Measurements from ENCODE around the gene ZBTB22. TPM values are rescaled to one million over a fixed set of nuclear protein-coding genes. Genes with fewer than 3 reads are reported as not detected.
"Not testable (repeated sequence)": the region's sequence is repeated elsewhere in the genome, so short reads cannot be mapped to it uniquely, and the experiment has no call there.

Gene ZBTB22
- total RNA-seq, 1 donor from 2014 or later = 14.7 TPM

DNA sequence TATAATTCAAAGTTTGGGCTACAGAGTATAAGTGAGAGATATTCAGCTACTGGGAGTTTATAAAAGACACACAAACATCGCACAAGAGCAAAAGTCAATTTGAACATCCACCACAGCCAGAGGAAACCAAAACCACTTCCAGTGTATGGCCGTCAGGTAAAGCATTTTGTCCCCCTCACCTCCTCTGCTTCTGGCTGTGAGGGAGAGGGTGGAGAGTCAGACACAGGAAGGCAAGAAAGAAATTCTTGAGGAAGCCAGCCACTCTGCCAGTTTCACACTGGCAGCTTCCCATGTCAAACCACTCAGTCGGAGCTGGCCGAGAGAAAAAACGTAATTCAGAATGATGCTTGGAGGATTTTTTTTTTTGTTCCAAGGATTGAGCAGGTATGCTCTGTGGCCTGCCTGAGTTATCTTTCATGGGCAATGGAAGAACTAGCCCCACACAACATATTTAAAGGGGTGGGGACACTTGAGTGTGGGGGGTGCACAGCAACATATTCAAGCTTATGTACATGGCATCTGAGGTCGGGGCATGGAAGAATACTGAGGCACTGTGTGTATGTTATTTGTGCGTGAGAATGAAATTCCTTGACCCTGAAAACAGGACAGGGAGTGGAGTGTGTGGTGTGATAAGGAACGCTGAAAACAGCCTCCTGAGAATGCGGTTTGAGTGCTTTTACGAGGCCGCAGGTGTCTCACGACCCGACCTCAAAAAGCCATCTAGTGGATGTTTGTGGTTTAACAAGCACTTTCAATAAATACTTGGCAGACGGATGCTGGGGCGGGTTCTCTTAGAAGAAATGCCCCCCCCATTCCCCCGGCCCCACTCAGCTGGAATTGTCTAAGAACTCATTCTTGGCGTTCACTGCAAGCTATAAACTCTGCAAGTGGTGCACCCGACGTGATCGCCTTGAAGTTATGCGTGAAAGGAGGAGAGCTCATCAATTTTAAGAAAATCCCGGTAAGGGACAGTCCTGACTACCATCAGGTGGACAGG lies 27.5 kb upstream of the ZBTB22 start:
- peak; percentile 59 for DNase-seq (ENCODE audit: low spot score)
- no peaks in the 10 kb centered on the region for H3K9me3 Mint-ChIP-seq
- intact Hi-C loops (cut with micrococcal nuclease) = loop anchor here (1.0 to 10.0 kb wide), 5 partner anchors 22 to 440 kb away; partner anchors contain the start of genes B3GALT4, KIFC1 and LEMD2
- peak overlapping the region; percentile 82 for H3K27ac Mint-ChIP-seq
- H3K27me3 Mint-ChIP-seq (ENCODE audit: insufficient read depth) = peaks cover 9% of the 10 kb centered on the region
- peak overlapping the region; percentile 77 for H3K4me3 Mint-ChIP-seq
- no peaks in the 10 kb centered on the region for H3K36me3 Mint-ChIP-seq (ENCODE audit: low read depth)
- H3K4me1 Mint-ChIP-seq (ENCODE audit: low read depth) = peaks cover 26% of the 10 kb centered on the region

GRCh38 chr6:33343953-33344611 lies 26.5 kb upstream of the ZBTB22 start:
- no peaks in the 10 kb centered on the region for H3K9me3 Mint-ChIP-seq
- peak; percentile 41 for DNase-seq (ENCODE audit: low spot score)
- peaks cover 7% of the 10 kb centered on the region for H3K27me3 Mint-ChIP-seq (ENCODE audit: insufficient read depth)
- H3K4me3 Mint-ChIP-seq = peak overlapping the region; percentile 65
- H3K27ac Mint-ChIP-seq = peak overlapping the region; percentile 74
- H3K36me3 Mint-ChIP-seq (ENCODE audit: low read depth) = no peaks in the 10 kb centered on the region
- intact Hi-C loops (cut with micrococcal nuclease) = loop anchor here (2.0 to 10.0 kb wide), 2 partner anchors 67 to 441 kb away; partner anchors contain the start of genes B3GALT4 and LEMD2
- peaks cover 26% of the 10 kb centered on the region for H3K4me1 Mint-ChIP-seq (ENCODE audit: low read depth)

DNA sequence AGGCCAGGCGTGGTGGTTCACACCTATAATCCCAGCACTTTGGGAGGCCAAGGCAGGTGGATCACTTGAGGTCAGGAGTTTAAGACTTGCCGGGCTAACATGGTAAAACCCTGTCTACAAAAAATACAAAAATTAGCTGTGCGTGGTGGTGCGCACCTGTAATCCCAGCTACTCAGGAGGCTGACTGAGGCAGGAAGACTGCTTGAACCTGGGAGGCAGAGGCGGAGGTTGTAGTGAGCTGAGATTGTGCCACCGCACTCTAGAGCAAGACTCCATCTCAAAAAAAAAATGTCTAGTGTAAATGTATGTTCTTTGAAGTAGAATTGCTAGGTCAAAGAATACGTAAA lies 26.0 kb upstream of the ZBTB22 start:
- not testable (repeated sequence) for H3K9me3 Mint-ChIP-seq; H3K27me3 Mint-ChIP-seq (ENCODE audit: insufficient read depth); DNase-seq (ENCODE audit: low spot score); H3K36me3 Mint-ChIP-seq (ENCODE audit: low read depth)
- Mint-ChIP-seq H3K27ac (peak overlapping the region; percentile 74), H3K4me1 (ENCODE audit: low read depth) (peaks cover 26% of the 10 kb centered on the region), H3K4me3 (peak overlapping the region; percentile 12)
- intact Hi-C loops (cut with micrococcal nuclease) = loop anchor here (10.0 kb wide), 1 partner anchor 441 kb away; the partner anchor contains the start of gene LEMD2

DNA sequence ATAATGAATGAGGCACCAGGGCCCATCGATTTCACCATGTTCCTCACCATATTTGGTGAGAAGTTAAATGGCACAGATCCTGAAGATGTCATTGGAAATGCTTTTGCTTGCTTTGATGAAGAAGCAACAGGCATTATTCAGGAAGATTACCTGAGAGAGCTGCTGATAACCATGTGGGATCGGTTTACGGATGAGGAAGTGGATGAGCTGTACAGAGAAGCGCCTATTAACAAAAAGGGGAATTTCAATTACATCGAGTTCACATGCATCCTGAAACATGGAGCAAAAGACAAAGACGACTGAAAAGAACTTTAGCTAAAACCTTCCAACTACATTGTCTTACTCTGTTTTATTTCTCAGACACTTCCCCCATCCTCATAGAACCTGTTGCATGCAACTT lies 21.6 kb upstream of the ZBTB22 start:
- intact Hi-C loops (cut with micrococcal nuclease) = no loop called here
- Mint-ChIP-seq H3K9me3 (no peaks in the 10 kb centered on the region), H3K27ac (no peak overlapping the region), H3K4me3 (no peak overlapping the region), H3K27me3 (ENCODE audit: insufficient read depth) (no peaks in the 10 kb centered on the region), H3K4me1 (ENCODE audit: low read depth) (peaks cover 8% of the 10 kb centered on the region), H3K36me3 (ENCODE audit: low read depth) (no peaks in the 10 kb centered on the region)
- DNase-seq (ENCODE audit: low spot score) = no peak

GRCh38 chr6:33336495-33336894 lies 19.0 kb upstream of the ZBTB22 start:
- intact Hi-C loops (cut with micrococcal nuclease) = no loop called here
- Mint-ChIP-seq H3K4me3 (no peak overlapping the region), H3K27ac (no peak overlapping the region), H3K4me1 (ENCODE audit: low read depth) (peaks cover 5% of the 10 kb centered on the region), H3K27me3 (ENCODE audit: insufficient read depth) (no peaks in the 10 kb centered on the region), H3K36me3 (ENCODE audit: low read depth) (no peaks in the 10 kb centered on the region), H3K9me3 (no peaks in the 10 kb centered on the region)
- DNase-seq (ENCODE audit: low spot score) = no peak

DNA sequence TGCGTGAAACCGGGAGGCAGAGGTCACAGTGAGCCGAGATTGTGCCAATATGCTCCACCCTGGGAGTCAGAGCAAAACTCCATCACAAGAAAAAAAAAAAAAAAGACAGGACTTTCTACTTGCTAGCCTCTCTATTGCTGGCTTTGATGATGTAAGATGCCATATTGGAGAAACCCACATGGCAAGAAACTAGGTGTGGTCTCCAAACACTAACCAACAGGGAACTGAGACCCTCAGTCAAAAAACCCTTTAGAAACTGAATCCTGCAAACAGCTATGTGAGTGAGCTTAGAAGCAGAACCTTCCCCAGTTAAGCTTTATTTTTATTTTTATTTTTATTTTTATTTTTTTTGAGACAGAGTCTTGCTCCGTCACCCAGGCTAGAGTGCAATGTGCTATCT lies 18.4 kb upstream of the ZBTB22 start:
- DNase-seq (ENCODE audit: low spot score) = no peak
- no peaks in the 10 kb centered on the region for H3K27me3 Mint-ChIP-seq (ENCODE audit: insufficient read depth)
- no peaks in the 10 kb centered on the region for H3K36me3 Mint-ChIP-seq (ENCODE audit: low read depth)
- H3K4me1 Mint-ChIP-seq (ENCODE audit: low read depth) = peaks cover 5% of the 10 kb centered on the region
- H3K27ac Mint-ChIP-seq = no peak overlapping the region
- intact Hi-C loops (cut with micrococcal nuclease) = no loop called here
- no peak overlapping the region for H3K4me3 Mint-ChIP-seq
- no peaks in the 10 kb centered on the region for H3K9me3 Mint-ChIP-seq

DNA sequence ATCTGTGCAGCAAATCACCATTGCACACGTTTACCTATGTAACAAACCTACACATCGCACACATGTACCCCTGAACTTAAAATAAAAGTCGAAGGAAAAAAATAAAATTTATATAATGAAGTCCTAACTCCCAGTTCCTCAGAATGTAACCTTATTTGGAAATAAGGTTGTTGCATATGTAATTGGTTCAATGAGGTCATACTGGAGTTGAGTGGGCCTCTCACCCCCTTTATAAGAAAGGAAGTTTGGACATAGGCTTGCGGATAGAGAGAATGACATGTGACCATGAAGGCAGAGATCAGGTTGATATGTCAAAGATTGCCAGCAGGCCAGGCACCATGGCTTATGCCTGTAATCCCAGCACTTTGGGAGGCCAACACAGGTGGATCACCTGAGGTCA lies 16.1 kb upstream of the ZBTB22 start:
- no peak for DNase-seq (ENCODE audit: low spot score)
- H3K9me3 Mint-ChIP-seq = no peaks in the 10 kb centered on the region
- no peaks in the 10 kb centered on the region for H3K36me3 Mint-ChIP-seq (ENCODE audit: low read depth)
- H3K4me1 Mint-ChIP-seq (ENCODE audit: low read depth) = peaks cover 5% of the 10 kb centered on the region
- H3K27me3 Mint-ChIP-seq (ENCODE audit: insufficient read depth) = peaks cover 2% of the 10 kb centered on the region
- intact Hi-C loops (cut with micrococcal nuclease) = no loop called here
- H3K4me3 Mint-ChIP-seq = no peak overlapping the region
- H3K27ac Mint-ChIP-seq = no peak overlapping the region

- Mint-ChIP-seq H3K27me3 (ENCODE audit: insufficient read depth) (peaks cover 2% of the 10 kb centered on the region), H3K9me3 (no peaks in the 10 kb centered on the region), H3K27ac (no peak overlapping the region), H3K4me1 (ENCODE audit: low read depth) (peaks cover 5% of the 10 kb centered on the region), H3K4me3 (no peak overlapping the region), H3K36me3 (ENCODE audit: low read depth) (no peaks in the 10 kb centered on the region)
- DNase-seq (ENCODE audit: low spot score) = no peak
- intact Hi-C loops (cut with micrococcal nuclease) = no loop called here
These were observed 13.2 kb upstream of the ZBTB22 start for GRCh38 chr6:33330736-33331135.

DNA sequence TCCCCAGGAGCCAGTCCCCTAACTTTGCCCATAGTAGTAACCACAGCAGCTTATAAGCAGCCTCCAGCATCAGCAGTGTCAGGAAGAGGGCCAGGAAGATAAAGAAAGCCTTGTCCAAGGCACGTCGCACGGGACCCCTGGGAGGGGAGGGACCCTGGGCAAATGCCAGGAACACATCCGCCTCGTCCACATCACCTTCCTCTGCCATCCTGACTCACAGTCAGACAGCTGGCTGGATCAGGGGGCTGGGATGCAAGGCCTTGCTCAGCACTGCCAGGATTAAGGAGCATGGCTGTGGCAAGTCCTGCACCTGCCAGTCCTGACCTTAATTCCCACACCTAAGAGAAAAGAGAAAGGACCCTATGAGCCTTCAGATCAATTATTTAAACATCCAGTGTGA lies 11.5 kb upstream of the ZBTB22 start:
- Mint-ChIP-seq H3K27ac (no peak overlapping the region), H3K4me3 (no peak overlapping the region), H3K9me3 (no peaks in the 10 kb centered on the region), H3K27me3 (ENCODE audit: insufficient read depth) (peaks cover 2% of the 10 kb centered on the region), H3K4me1 (ENCODE audit: low read depth) (peaks cover 10% of the 10 kb centered on the region), H3K36me3 (ENCODE audit: low read depth) (no peaks in the 10 kb centered on the region)
- intact Hi-C loops (cut with micrococcal nuclease) = no loop called here
- DNase-seq (ENCODE audit: low spot score) = no peak

DNA sequence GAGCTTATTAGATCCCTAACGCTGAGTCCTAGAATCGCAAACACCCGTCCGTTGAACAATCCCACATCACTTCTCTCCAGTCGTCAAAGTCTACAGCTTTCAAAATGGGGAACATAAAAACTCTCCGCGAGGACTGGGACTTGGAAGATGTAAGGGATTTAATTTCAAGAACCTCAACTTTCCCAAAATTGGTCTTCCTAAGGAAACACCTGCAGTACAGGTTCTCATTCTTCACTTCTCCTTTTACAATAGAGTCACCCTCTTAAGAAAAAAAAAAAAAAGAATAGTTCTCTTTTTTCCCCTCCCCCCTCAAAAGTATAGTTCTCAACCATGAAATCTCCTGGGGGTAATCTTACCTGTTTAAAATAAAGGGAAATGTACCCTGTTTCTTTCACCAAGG lies 6.6 kb upstream of the ZBTB22 start:
- no peak for DNase-seq (ENCODE audit: low spot score)
- peak overlapping the region; percentile 97 for H3K4me3 Mint-ChIP-seq
- peaks cover 50% of the 10 kb centered on the region for H3K4me1 Mint-ChIP-seq (ENCODE audit: low read depth)
- intact Hi-C loops (cut with micrococcal nuclease) = no loop called here
- peaks cover 2% of the 10 kb centered on the region for H3K27me3 Mint-ChIP-seq (ENCODE audit: insufficient read depth)
- no peaks in the 10 kb centered on the region for H3K9me3 Mint-ChIP-seq
- no peak overlapping the region for H3K27ac Mint-ChIP-seq
- peaks cover 26% of the 10 kb centered on the region for H3K36me3 Mint-ChIP-seq (ENCODE audit: low read depth)

GRCh38 chr6:33323623-33323948 lies 6.0 kb upstream of the ZBTB22 start:
- Mint-ChIP-seq H3K27me3 (ENCODE audit: insufficient read depth) (no peaks in the 10 kb centered on the region), H3K9me3 (no peaks in the 10 kb centered on the region), H3K27ac (peak overlapping the region; percentile 98), H3K4me1 (ENCODE audit: low read depth) (peaks cover 55% of the 10 kb centered on the region), H3K4me3 (peak overlapping the region; percentile 97), H3K36me3 (ENCODE audit: low read depth) (peaks cover 30% of the 10 kb centered on the region)
- DNase-seq (ENCODE audit: low spot score) = no peak
- intact Hi-C loops (cut with micrococcal nuclease) = loop anchor here (1.0 kb wide), 9 partner anchors 9 to 131 kb away; partner anchors contain the start of genes KIFC1, PFDN6, TAPBP and VPS52

- H3K27me3 Mint-ChIP-seq (ENCODE audit: insufficient read depth) = no peaks in the 10 kb centered on the region
These were observed 3.7 kb upstream of the ZBTB22 start for GRCh38 chr6:33321227-33321626.

More at GRCh38 chr6:33321227-33321626, 3.7 kb upstream of the ZBTB22 start:
- intact Hi-C loops (cut with micrococcal nuclease) = no loop called here
- Mint-ChIP-seq H3K9me3 (no peaks in the 10 kb centered on the region), H3K27ac (peak overlapping the region; percentile 84), H3K36me3 (ENCODE audit: low read depth) (peaks cover 39% of the 10 kb centered on the region), H3K4me1 (ENCODE audit: low read depth) (peaks cover 68% of the 10 kb centered on the region), H3K4me3 (peak overlapping the region; percentile 97)
- no peak for DNase-seq (ENCODE audit: low spot score)
